HCT116 (cell line): ENCODE data around the gene SLCO1A2. TPM values are rescaled to one million over a fixed set of nuclear protein-coding genes. Genes with fewer than 3 reads are reported as not detected.

Experiments
- ATAC-seq: fragments of 200-7000 bp; cut with Tn5 transposase; 2 replicates; pipeline ENCODE4 v1.9.1; 2020; ENCODE audit warnings: mild to moderate bottlenecking, moderate library complexity
- BruUV-seq: library from RNA; stranded (reverse); fragments of 400-500 nt; replicated peaks from 2 replicates; lab custom pipeline; 2021; lab: Mats Ljungman, UMichigan
- CTCF ChIA-PET: fragments of 300-600 bp; sonication (Branson Sonifier 250); formaldehyde crosslinking; loops from one replicate; lab custom pipeline; 2021; ENCODE audit warnings: antibody characterized with exemption; lab: Charles Lee
- POLR2A ChIA-PET: fragments of 300-600, 350-600 bp; sonication (Branson Sonifier 250); formaldehyde crosslinking; loops from one replicate; lab custom pipeline; 2021; ENCODE audit warnings: antibody characterized with exemption; lab: Charles Lee
- RAD21 ChIA-PET, 2 experiments: fragments of 300-600 bp; sonication (Branson Sonifier 250); formaldehyde crosslinking; loops; one replicate each; lab custom pipeline; 2023; ENCODE audit warnings: low total read pairs in 2 of 2; ENCODE audit not compliant: uncharacterized antibody in 2 of 2, unreplicated experiment in 2 of 2, low non-redundant PET in 1 of 2; lab: Charles Lee
- DNase-seq: peaks from one replicate; pipeline ENCODE4 v3.0.0-alpha.2; 2010; ENCODE audit warnings: low read depth, low spot score
- H2AFZ ChIP-seq: fragments of 200-600 bp; shearing (Covaris generic), sonication (generic); 2 replicates; pipeline ENCODE4 v1.6.1; 2017; ENCODE audit warnings: low read depth, mixed run types, mixed read lengths, antibody characterized with exemption, low read length; ENCODE audit not compliant: poor library complexity, severe bottlenecking
- H3K27ac ChIP-seq: 2 replicates; pipeline ENCODE4 v1.5.1; 2012; ENCODE audit warnings: low read depth, low read length
- H3K27me3 ChIP-seq: fragments of 200-600 bp; sonication (generic); 2 replicates; pipeline ENCODE4 v1.6.1; 2016; ENCODE audit warnings: mixed run types, low read length, mixed read lengths; ENCODE audit not compliant: insufficient read depth
- H3K36me3 ChIP-seq, 2 experiments: fragments of 200-500 bp in 1 of 2; fragments of 200-600 bp in 1 of 2; sonication (Bioruptor generic) in 1 of 2; sonication (generic) in 1 of 2; 2 replicates each; pipeline versions ENCODE4 v1.5.1 to v1.6.1; 2014 to 2016; ENCODE audit warnings: low read length in 2 of 2, inconsistent platforms in 1 of 2, mixed read lengths in 1 of 2, mixed run types in 1 of 2; ENCODE audit not compliant: insufficient read depth in 2 of 2, control insufficient read depth in 1 of 2
- H3K4me1 ChIP-seq, 2 experiments: fragments of 200-600 bp in 1 of 2; sonication (generic) in 1 of 2; 2 replicates each; pipeline versions ENCODE4 v1.5.1 to v1.6.1; 2012 to 2017; ENCODE audit warnings: low read length in 2 of 2, inconsistent platforms in 1 of 2, mild to moderate bottlenecking in 1 of 2, mixed read lengths in 1 of 2, mixed run types in 1 of 2, moderate library complexity in 1 of 2; ENCODE audit not compliant: insufficient read depth in 2 of 2, control insufficient read depth in 1 of 2
- H3K4me2 ChIP-seq: fragments of 200-600 bp; sonication (generic); 2 replicates; pipeline ENCODE4 v1.6.1; 2017; ENCODE audit warnings: mixed run types, low read length, mixed read lengths
- H3K4me3 ChIP-seq, 2 experiments: fragments of 200-600 bp in 1 of 2; sonication (generic) in 1 of 2; replicated peaks in 1 of 2; 2 replicates each; pipeline ENCODE4 v1.5.1; 2011 to 2016; ENCODE audit warnings: low read length in 2 of 2, control low read depth in 1 of 2, low read depth in 1 of 2, mild to moderate bottlenecking in 1 of 2, mixed read lengths in 1 of 2, mixed run types in 1 of 2
- H3K79me2 ChIP-seq: fragments of 200-600 bp; sonication (generic); 2 replicates; pipeline ENCODE4 v1.6.1; 2017; ENCODE audit warnings: mild to moderate bottlenecking, mixed run types, low read length, moderate library complexity, mixed read lengths; ENCODE audit not compliant: insufficient read depth
- H3K9ac ChIP-seq: fragments of 200-600 bp; sonication (generic); 2 replicates; pipeline ENCODE4 v1.6.1; 2016; ENCODE audit warnings: low read length, mixed read lengths
- H3K9me2 ChIP-seq: fragments of 200-600 bp; sonication (generic), shearing (Covaris generic); 2 replicates; pipeline ENCODE4 v1.6.1; 2017; ENCODE audit warnings: mixed run types, mild to moderate bottlenecking, moderate library complexity; ENCODE audit not compliant: insufficient read depth
- H3K9me3 ChIP-seq, 2 experiments: fragments of 200-500 bp in 1 of 2; fragments of 200-600 bp in 1 of 2; sonication (Bioruptor generic) in 1 of 2; sonication (generic) in 1 of 2; 2 replicates each; pipeline ENCODE4 v1.6.1; 2014 to 2017; ENCODE audit warnings: low read length in 2 of 2, mixed read lengths in 2 of 2, inconsistent platforms in 1 of 2, low read depth in 1 of 2, mild to moderate bottlenecking in 1 of 2, mixed run types in 1 of 2, moderate library complexity in 1 of 2; ENCODE audit not compliant: control insufficient read depth in 1 of 2, insufficient read depth in 1 of 2
- H4K20me1 ChIP-seq: fragments of 200-600 bp; sonication (generic), shearing (Covaris generic); 2 replicates; pipeline ENCODE4 v1.6.1; 2017; ENCODE audit warnings: mixed run types, mild to moderate bottlenecking, moderate library complexity; ENCODE audit not compliant: insufficient read depth
- CBX3 ChIP-seq: IDR thresholded peaks from 2 replicates; pipeline ENCODE4 v1.6.1; 2012; ENCODE audit warnings: low read depth
- CEBPB ChIP-seq: IDR thresholded peaks from 2 replicates; pipeline ENCODE4 v1.6.1; 2012; ENCODE audit warnings: low read depth
- EGR1 ChIP-seq: IDR thresholded peaks from 2 replicates; pipeline ENCODE4 v1.6.1; 2012; ENCODE audit warnings: low read depth
- ELF1 ChIP-seq: IDR thresholded peaks from 2 replicates; pipeline ENCODE4 v1.6.1; 2012; ENCODE audit warnings: low read depth, borderline replicate concordance
- EZH2 ChIP-seq: fragments of 200-600 bp; sonication (generic); IDR thresholded peaks from 2 replicates; pipeline ENCODE4 v1.6.1; 2017; ENCODE audit warnings: antibody characterized with exemption, mixed run types
- EZH2phosphoT487 ChIP-seq: fragments of 200-600 bp; IDR thresholded peaks from 2 replicates; pipeline ENCODE4 v1.6.1; 2018; ENCODE audit warnings: antibody characterized with exemption, borderline replicate concordance
- FOSL1 ChIP-seq: IDR thresholded peaks from 2 replicates; pipeline ENCODE4 v1.6.1; 2012; ENCODE audit warnings: low read depth
- RAD21 ChIP-seq: IDR thresholded peaks from 2 replicates; pipeline ENCODE4 v1.6.1; 2012; ENCODE audit warnings: low read depth, mild to moderate bottlenecking
- REST ChIP-seq: IDR thresholded peaks from 2 replicates; pipeline ENCODE4 v1.6.1; 2012; ENCODE audit warnings: low read depth
- SIN3A ChIP-seq: IDR thresholded peaks from 2 replicates; pipeline ENCODE4 v1.6.1; 2012; ENCODE audit warnings: low read depth
- SP1 ChIP-seq: IDR thresholded peaks from 2 replicates; pipeline ENCODE4 v1.6.1; 2012; ENCODE audit warnings: low read depth
- SRF ChIP-seq: IDR thresholded peaks from 2 replicates; pipeline ENCODE4 v1.6.1; 2012; ENCODE audit warnings: low read depth
- TCF7L2 ChIP-seq: IDR thresholded peaks from 2 replicates; pipeline ENCODE4 v1.7.0; 2011; ENCODE audit warnings: borderline replicate concordance, inconsistent platforms; ENCODE audit not compliant: insufficient read depth, insufficient read length; ENCODE audit errors: extremely low read depth
- ZFX ChIP-seq: fragments of 450-650 bp; IDR thresholded peaks from 2 replicates; pipeline ENCODE4 v1.6.1; 2017
- ZNF274 ChIP-seq: fragments of 200-500 bp; sonication (Bioruptor generic); IDR thresholded peaks from 2 replicates; pipeline ENCODE4 v1.6.1; 2014; ENCODE audit warnings: mild to moderate bottlenecking, low read depth, low read length, inconsistent platforms
- intact Hi-C: fragments of 100-400 bp; cut with micrococcal nuclease; formaldehyde crosslinking; loops from 2 replicates; pipeline ENCODE4 v1.10.0; 2022
- total RNA-seq: library from RNA; stranded (reverse); gene quantifications from one replicate; pipeline ENCODE4 v1.2.1, GENCODE V29; 2021; ENCODE audit not compliant: unreplicated experiment
- TF ChIP-seq, protein P1 (sequence below): IDR thresholded peaks from 2 replicates; pipeline ENCODE4 v1.6.1; 2012
- TF ChIP-seq, protein P2 (sequence below): IDR thresholded peaks from 2 replicates; pipeline ENCODE4 v1.6.1; 2011; ENCODE audit warnings: mild to moderate bottlenecking, low read length, moderate library complexity; ENCODE audit not compliant: insufficient replicate concordance; ENCODE audit errors: extremely low read depth

The SLCO1A2 gene
- total RNA-seq, 1 experiment from 2014 or later: 0.49 TPM

DNA sequence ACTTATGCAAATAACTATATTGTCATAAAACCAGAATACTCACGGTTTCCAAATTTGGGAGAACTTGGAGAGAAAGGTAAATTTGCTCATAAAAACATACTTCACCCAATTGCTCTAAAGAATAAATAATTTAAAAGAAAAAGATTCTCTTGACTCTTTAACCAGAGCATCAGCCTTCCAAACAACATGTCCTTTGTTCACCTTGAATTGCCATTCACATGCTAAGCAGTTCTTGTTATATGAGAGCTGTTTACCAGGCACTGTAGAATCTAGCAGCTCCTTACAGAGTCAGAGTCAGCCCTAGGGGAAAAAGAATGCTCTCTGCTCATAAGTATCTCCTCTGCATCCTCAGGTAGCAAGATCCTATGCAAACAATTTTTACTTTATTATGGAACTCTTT, 10.2 kb downstream of the SLCO1A2 start:
- no TSS peak for BruUV-seq
- ATAC-seq (no peak), DNase-seq (no peak)
- no peak for TF ChIP-seq ELF1
- no peak for TF ChIP-seq ZNF274
- TF ChIP-seq, protein P1, sequence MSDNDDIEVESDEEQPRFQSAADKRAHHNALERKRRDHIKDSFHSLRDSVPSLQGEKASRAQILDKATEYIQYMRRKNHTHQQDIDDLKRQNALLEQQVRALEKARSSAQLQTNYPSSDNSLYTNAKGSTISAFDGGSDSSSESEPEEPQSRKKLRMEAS: no peak
- TF ChIP-seq EZH2: no peak
- TF ChIP-seq, protein P2, sequence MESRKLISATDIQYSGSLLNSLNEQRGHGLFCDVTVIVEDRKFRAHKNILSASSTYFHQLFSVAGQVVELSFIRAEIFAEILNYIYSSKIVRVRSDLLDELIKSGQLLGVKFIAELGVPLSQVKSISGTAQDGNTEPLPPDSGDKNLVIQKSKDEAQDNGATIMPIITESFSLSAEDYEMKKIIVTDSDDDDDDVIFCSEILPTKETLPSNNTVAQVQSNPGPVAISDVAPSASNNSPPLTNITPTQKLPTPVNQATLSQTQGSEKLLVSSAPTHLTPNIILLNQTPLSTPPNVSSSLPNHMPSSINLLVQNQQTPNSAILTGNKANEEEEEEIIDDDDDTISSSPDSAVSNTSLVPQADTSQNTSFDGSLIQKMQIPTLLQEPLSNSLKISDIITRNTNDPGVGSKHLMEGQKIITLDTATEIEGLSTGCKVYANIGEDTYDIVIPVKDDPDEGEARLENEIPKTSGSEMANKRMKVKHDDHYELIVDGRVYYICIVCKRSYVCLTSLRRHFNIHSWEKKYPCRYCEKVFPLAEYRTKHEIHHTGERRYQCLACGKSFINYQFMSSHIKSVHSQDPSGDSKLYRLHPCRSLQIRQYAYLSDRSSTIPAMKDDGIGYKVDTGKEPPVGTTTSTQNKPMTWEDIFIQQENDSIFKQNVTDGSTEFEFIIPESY: no peak
- TF ChIP-seq FOSL1: no peak
- Histone ChIP-seq H4K20me1 (no peaks in the 10 kb centered on the region), H3K9me2 (no peaks in the 10 kb centered on the region), H3K9me3 (no peaks in the 10 kb centered on the region; a peak in 1 of 4 replicates), H2AFZ (no peak overlapping the region), H3K27me3 (no peaks in the 10 kb centered on the region), H3K4me1 (no peaks in the 10 kb centered on the region), H3K4me2 (no peak overlapping the region), H3K9ac (no peak overlapping the region), H3K4me3 (no peak overlapping the region), H3K36me3 (no peaks in the 10 kb centered on the region), H3K27ac (no peak overlapping the region), H3K79me2 (no peaks in the 10 kb centered on the region)
- ChIA-PET RAD21 (no interaction called here), POLR2A (no interaction called here), CTCF (no interaction called here)
- intact Hi-C loops: no loop called here

GRCh38 chr12:21323736-21324135, 11.0 kb downstream of the SLCO1A2 start:
- Histone ChIP-seq H3K9me3 (no peaks in the 10 kb centered on the region; a peak in 1 of 4 replicates), H3K4me2 (no peak overlapping the region), H3K27ac (no peak overlapping the region), H3K4me3 (no peak overlapping the region), H3K9ac (no peak overlapping the region), H2AFZ (no peak overlapping the region), H3K27me3 (no peaks in the 10 kb centered on the region), H3K79me2 (no peaks in the 10 kb centered on the region), H4K20me1 (no peaks in the 10 kb centered on the region), H3K9me2 (no peaks in the 10 kb centered on the region), H3K36me3 (no peaks in the 10 kb centered on the region), H3K4me1 (no peaks in the 10 kb centered on the region)
- POLR2A ChIA-PET: no interaction called here
- BruUV-seq: no TSS peak
- CTCF ChIA-PET: no interaction called here
- intact Hi-C loops: no loop called here
- RAD21 ChIA-PET: no interaction called here
- ATAC-seq (no peak), DNase-seq (no peak)
- TF ChIP-seq ELF1: no peak
- no peak for TF ChIP-seq SRF
- no peak for TF ChIP-seq EGR1
- no peak for TF ChIP-seq RAD21
- TF ChIP-seq CEBPB: no peak
- no peak for TF ChIP-seq EZH2
- no peak for TF ChIP-seq SIN3A
- TF ChIP-seq REST: no peak
- no peak for TF ChIP-seq CBX3
- TF ChIP-seq ZFX: no peak
- no peak for TF ChIP-seq TCF7L2
- no peak for TF ChIP-seq SP1
- no peak for TF ChIP-seq EZH2phosphoT487
- TF ChIP-seq, protein P1: no peak
